Neural crest cell (in vitro differentiated cells): Measurements from ENCODE around the gene NEK6. TPM values are rescaled to one million over a fixed set of nuclear protein-coding genes. Genes with fewer than 3 reads are reported as not detected.

Experiments used
- DNase-seq: peaks from one replicate; pipeline ENCODE4 v3.0.0; 2021; ENCODE audit warnings: low read depth, mixed read lengths, low spot score
- H3K27ac Mint-ChIP-seq: one replicate; pipeline ENCODE4 v1.8.0; 2021; ENCODE audit warnings: mild to moderate bottlenecking, mixed read lengths; ENCODE audit not compliant: unreplicated experiment
- H3K27me3 Mint-ChIP-seq: 2 replicates; pipeline ENCODE4 v1.8.0; 2021; ENCODE audit warnings: low read depth, mild to moderate bottlenecking, mixed read lengths
- H3K36me3 Mint-ChIP-seq: 2 replicates; pipeline ENCODE4 v1.8.0; 2021; ENCODE audit warnings: low read depth, mild to moderate bottlenecking, mixed read lengths
- H3K4me1 Mint-ChIP-seq: 2 replicates; pipeline ENCODE4 v1.8.0; 2021; ENCODE audit warnings: mixed read lengths
- H3K4me3 Mint-ChIP-seq: one replicate; pipeline ENCODE4 v1.8.0; 2021; ENCODE audit warnings: mild to moderate bottlenecking, mixed read lengths
- H3K9me3 Mint-ChIP-seq: 2 replicates; pipeline ENCODE4 v1.8.0; 2021; ENCODE audit warnings: mixed read lengths
- CTCF ChIP-seq: fragments of 200-600 bp; sonication (generic); conservative IDR thresholded peaks from 2 replicates; pipeline ENCODE4 v1.5.0; 2021; ENCODE audit warnings: antibody characterized with exemption, mild to moderate bottlenecking
- total RNA-seq: library from RNA; stranded (reverse); gene quantifications from 2 replicates; pipeline ENCODE4 v1.2.1, GENCODE V29; 2021

The NEK6 gene
- total RNA-seq, 1 donor from 2014 or later, result 31.9 TPM

GRCh38 chr9:124334568-124335319 lies 77.0 kb downstream of the NEK6 start:
- TF ChIP-seq CTCF, result no peak
- Mint-ChIP-seq H3K4me1 (peaks cover 16% of the 10 kb centered on the region), H3K9me3 (peaks cover 4% of the 10 kb centered on the region), H3K4me3 (no peak overlapping the region), H3K27me3 (no peaks in the 10 kb centered on the region), H3K36me3 (peaks cover 19% of the 10 kb centered on the region), H3K27ac (no peak overlapping the region)
- DNase-seq, result no peak

GRCh38 chr9:124335320-124335707 lies 77.6 kb downstream of the NEK6 start:
- H3K4me1 Mint-ChIP-seq, result peaks cover 20% of the 10 kb centered on the region
- peaks cover 19% of the 10 kb centered on the region for H3K36me3 Mint-ChIP-seq
- TF ChIP-seq CTCF, result no peak

GRCh38 chr9:124337562-124337961 lies 79.8 kb downstream of the NEK6 start:
- H3K9me3 Mint-ChIP-seq, result peaks cover 4% of the 10 kb centered on the region
- H3K27ac Mint-ChIP-seq, result no peak overlapping the region
- no peak for TF ChIP-seq CTCF
- no peak overlapping the region for H3K4me3 Mint-ChIP-seq
- H3K4me1 Mint-ChIP-seq, result peaks cover 19% of the 10 kb centered on the region
- peaks cover 19% of the 10 kb centered on the region for H3K36me3 Mint-ChIP-seq
- no peaks in the 10 kb centered on the region for H3K27me3 Mint-ChIP-seq
- no peak for DNase-seq

More at GRCh38 chr9:124335320-124335707, 77.6 kb downstream of the NEK6 start:
- Mint-ChIP-seq H3K27me3 (no peaks in the 10 kb centered on the region), H3K9me3 (peaks cover 4% of the 10 kb centered on the region), H3K27ac (no peak overlapping the region), H3K4me3 (no peak overlapping the region)
- DNase-seq, result no peak

GRCh38 chr9:124339603-124340146 lies 81.9 kb downstream of the NEK6 start:
- H3K9me3 Mint-ChIP-seq, result peaks cover 4% of the 10 kb centered on the region
- H3K4me1 Mint-ChIP-seq, result peaks cover 23% of the 10 kb centered on the region
- no peak for DNase-seq
- no peaks in the 10 kb centered on the region for H3K27me3 Mint-ChIP-seq
- no peak overlapping the region for H3K27ac Mint-ChIP-seq
- TF ChIP-seq CTCF, result no peak
- no peak overlapping the region for H3K4me3 Mint-ChIP-seq
- peaks cover 19% of the 10 kb centered on the region for H3K36me3 Mint-ChIP-seq

- no peak overlapping the region for H3K27ac Mint-ChIP-seq
- peaks cover 23% of the 10 kb centered on the region for H3K4me1 Mint-ChIP-seq
- no peak overlapping the region for H3K4me3 Mint-ChIP-seq
- TF ChIP-seq CTCF, result no peak
- H3K9me3 Mint-ChIP-seq, result peaks cover 4% of the 10 kb centered on the region
- peaks cover 19% of the 10 kb centered on the region for H3K36me3 Mint-ChIP-seq
- DNase-seq, result no peak
- H3K27me3 Mint-ChIP-seq, result no peaks in the 10 kb centered on the region
These were observed 82.7 kb downstream of the NEK6 start for GRCh38 chr9:124340219-124341069.
